DMS79 treated with DMSO at 0.1 percent for 48 hours (cell line): ENCODE results near the gene CFL1.
"Not testable (repeated sequence)": the region's sequence is repeated elsewhere in the genome, so short reads cannot be mapped to it uniquely, and the experiment has no call there.

Experiments used
- DNase-seq: peaks from one replicate; lab custom pipeline; 2025; lab: John Stamatoyannopoulos, UW

The CFL1 gene

DNA sequence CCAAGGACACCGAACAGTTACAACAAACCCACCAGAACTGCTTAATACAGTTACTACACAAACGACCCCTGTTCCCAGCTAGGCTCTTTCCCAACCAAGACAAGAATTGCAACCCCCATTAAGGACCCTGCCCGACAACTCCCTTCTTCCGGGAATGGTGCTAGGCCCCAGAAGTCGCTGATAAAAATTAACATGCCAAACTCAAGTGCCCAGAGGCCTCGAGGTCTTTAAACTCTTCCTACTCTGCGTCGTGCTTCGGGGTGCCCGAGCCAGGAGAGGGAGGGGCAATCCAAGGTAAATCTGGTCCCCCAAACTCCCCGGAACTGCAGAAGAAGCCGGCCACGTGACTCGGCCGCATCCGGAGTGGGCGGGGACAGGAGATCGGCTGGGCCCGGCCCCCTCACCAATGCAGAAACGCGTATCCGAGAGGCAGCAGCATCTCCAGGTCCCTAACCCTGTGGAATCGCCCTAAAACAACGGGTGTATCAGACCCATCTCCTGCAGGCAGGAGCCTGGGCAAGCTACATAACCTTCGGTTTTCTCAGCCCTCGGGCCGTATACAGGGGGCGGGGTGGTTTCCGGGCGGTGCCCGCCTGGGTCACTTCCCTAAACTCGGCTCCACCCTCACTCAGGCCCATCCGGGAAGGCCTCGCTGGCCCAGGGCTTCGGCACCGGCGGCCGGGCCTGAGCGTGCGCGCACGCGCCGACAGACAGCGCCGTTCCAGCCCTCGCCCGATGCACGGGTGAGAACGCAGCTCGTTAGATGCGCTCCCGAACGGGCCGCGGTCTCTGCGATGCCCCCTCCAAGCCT is 1.1 kb downstream of the CFL1 start:
- DNase-seq: peak; percentile 24

DNA sequence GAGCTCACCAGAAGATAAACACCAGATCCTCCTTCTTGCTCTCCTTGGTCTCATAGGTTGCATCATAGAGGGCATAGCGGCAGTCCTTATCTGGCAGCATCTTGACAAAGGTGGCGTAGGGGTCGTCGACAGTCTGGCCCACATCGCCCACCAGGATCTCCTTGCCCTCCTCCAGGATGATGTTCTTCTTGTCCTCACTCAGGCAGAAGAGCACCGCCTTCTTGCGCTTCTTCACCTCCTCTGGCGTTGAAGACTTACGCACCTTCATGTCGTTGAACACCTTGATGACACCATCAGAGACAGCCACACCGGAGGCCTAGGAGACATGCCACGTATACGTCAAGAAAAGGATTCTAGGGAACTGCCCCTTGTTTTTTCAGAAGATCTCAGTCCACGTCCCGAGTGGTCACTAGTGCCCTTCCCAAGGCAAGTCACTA is 2.0 kb downstream of the CFL1 start:
- no peak for DNase-seq

DNA sequence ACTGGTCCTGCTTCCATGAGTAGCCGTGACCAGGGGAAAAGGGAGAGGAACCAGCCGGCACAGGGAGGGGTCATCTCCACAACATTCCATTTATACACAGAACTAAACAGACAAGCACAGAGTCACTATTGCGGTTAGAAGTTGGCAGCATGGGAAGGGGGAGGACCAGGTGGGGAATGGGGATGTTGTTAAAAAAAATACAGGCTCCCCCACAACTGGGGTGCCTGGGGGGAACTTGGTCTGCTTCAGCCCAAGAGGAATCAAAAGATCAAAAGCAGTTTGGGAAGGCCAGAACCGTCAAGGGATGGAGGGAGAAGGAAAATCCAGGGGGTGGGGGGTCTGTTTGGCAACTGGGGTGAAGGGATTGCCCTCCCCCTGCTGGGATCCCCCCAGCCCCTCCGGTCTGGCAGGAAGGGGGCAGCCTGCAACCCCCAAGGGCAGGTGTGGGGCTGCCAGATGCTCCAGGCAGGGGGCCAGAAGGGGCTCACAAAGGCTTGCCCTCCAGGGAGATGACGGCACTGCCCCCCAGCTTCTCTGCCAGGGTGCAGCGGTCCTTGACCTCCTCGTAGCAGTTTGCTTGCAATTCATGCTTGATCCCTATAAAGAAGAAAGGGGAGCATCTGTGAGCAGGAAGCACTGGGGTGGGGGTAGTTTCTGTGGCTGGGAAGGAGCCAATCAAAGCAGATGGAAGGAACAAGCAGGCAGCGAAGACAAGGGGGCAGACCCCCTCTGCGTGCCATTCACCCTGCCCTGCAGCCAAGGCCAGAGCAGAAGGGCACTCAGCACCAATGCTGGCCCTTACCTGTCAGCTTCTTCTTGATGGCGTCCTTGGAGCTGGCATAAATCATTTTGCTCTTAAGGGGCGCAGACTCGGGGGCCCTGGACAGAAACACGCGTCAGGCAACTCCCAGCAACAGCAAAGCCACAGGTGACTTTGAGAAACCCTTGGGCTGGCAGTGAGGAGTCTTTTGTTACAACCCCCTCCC is 2.8 kb downstream of the CFL1 start:
- no peak for DNase-seq

DNA sequence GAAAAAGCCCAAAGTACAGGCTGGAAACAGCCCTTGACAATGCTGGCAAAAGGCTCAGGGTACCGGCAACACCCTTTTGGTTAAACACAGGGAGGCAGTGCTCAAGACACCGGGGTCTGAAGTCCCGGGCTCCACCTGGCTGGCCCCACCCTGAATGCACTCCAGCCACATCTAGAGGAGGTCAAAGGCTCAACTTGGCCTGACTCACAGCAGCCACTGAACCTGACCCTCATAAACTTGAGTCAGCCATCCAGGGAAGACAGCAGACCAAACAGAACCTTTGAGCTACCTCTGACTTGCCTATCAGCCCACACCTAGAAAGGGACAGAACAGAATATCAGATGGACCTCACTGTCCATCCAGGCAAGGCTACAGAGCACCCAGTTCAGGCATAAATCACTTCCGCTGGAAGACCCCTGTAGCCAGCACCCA is 3.8 kb downstream of the CFL1 start:
- no peak for DNase-seq

DNA sequence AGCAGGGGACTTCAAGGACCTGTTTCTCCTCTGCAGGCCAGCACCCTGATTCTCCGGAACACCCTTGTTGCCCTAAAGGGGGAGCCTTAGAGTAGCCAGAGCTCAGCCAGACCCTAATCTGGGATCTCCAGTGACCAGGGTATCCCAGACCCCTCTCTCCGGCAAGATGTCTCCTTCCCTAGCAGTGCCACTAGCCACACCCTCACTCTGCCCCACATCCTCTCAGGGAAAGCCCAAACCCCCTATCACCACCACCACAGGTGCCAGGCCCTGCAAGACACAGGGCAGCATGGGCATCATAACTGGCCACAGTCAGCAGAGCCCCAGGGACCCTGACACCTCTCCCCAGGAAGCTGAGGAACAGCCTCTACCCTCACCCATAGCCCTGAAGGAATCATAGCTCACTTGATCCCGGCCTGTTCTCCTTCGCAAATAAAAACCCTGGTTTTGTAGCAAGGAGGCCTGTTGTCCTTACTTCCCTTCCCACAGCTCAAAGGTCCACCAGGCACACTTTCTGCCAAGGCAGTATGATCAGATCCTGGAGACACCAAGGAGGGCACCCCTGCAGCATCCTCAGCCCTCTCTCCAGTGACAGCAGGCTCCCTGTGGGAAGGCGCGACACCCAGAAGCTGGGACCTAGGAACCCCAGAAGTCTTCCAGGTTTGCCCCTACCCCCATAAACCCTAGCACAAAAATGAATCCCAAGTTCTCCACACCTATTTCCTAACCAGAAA is 4.6 kb downstream of the CFL1 start:
- DNase-seq: no peak

DNA sequence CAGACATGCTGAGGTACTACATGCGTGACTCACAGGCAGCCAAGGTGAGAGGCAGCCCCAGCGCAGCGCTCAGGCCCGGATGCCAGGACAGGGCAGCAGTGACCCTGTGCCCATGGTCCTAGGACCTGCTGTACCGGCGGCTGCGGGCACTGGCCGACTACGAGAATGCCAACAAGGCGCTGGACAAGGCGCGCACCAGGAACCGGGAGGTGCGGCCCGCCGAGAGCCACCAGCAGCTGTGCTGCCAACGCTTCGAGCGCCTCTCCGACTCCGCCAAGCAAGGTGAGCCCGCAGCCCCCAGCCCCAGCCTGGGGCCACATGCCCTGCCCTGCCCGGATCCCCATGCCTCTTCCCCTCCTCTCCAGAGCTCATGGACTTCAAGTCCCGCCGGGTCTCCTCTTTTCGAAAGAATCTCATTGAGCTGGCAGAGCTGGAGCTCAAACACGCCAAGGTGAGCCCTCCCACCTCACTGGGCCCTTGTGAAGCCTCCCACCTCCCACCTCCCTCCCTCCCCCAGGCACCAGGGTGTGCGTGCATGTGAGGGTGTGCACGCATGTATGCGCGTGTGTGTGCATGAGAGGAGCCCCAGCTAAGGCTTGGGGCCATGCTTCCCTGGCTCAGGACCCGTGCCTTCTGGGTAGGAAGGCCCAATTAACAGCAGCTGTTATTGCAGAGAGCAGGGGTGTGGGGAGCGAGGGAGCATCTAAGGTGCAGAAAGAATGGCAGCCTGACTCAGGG is 5.3 kb downstream of the CFL1 start:
- no peak for DNase-seq

DNA sequence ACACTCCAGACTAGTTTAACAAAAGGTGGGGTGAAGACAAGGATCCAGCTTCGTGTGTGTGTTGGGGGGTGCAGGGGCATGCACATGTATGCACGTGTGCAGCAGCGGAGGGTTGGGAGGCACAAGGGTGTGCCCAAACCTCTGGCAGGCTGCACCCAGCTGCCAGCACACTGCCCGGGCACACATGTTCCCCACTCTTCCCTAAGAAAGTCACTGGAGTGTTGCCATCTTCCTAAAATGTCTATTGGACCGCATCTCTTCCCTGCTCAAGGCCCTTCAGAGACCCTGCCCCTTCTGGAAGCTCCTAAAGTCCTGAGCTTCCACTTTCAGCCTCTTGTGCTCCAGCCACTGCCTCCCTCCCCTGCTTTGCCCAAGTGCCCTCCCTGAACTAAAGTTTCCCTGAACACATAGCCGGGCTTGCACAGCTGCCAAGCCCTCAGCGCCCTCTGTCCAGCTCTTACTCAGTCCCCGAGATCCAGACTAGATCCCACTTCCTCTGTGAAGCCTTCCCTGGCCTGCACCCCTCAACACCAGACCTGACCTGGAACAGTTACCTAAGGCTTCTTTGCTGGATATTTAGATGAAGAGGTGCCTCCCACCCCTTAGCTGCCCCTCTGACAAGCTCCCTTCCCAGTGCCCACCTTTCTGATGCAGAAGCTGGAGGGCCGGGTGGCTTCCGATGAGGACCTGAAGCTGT is 6.0 kb downstream of the CFL1 start:
- no peak for DNase-seq

DNA sequence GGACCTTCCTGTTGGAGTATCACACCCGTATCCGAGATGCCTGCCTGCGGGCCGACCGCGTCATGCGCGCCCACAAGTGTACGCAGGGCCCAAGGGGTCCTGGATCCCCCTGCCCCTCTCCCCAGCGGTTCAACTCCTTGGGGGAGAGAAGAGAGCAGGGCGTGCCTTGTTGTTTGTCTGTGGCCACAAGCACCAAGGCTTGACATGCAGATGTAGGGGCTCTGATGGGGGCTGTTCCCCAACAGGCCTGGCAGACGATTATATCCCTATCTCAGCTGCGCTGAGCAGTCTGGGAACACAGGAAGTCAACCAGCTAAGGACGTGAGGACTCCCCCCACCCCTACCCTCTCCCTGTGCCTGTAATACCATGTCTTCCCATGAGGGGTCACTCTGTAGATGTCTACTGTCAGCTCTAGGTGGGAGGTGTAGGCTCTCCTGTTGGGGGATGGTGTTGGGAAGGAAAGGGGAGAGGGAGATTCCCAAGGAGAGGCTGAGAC is 6.8 kb downstream of the CFL1 start:
- no peak for DNase-seq

DNA sequence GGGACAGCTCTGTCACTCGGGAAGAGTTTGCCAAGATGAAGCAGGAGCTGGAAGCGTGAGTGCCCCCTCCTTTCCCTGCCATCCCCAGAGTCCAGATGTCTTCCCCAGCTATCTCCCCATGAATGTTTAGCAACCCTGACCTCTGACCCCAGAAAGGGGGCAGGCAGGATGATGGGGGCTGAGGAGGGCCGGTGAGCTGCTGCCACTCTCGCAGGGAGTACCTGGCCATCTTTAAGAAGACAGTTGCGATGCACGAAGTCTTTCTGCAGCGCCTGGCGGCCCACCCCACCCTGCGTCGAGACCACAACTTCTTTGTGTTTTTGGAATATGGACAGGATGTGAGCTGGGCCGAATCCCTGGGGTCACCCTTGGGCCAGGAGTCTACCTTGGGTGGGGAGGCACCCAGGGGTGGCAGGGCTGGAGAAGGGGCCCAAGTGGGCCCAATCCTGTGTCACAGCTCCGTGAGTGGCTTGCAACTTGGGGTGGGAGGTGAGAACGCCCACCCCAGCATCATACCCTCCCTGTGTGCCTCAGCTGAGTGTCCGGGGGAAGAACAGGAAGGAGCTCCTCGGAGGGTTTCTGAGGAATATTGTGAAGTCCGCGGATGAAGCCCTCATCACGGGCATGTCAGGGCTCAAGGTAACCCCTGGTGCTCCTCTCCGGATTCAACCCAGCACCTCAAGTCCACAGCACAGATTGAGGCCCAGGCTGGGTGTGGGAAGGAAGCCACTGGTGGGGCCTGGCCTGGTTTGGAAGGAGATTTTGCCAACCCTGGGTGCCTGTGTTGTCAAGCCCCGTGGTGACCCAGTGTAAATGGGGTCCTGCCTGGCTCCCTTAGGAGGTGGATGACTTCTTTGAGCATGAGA is 7.5 kb downstream of the CFL1 start:
- no peak for DNase-seq

DNA sequence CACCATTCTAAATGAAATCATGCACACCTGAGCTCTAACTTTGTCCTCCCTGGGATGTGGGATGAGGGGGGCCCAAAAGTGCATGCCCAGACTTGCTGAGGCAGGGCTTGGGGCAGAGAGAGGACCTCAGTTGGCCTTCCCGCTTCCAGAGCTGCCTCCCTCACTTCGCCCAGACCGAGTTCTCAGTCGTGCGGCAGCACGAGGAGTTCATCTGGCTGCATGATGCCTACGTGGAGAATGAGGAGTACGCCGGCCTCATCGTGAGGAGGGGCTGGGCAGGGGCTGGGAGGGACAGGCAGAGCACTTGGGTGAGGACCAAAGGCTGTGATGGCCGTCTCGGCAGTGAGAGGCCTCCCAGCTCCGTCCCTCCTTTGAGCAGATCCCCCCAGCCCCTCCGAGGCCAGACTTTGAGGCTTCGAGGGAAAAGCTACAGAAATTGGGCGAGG is 8.2 kb downstream of the CFL1 start:
- DNase-seq: no peak

DNA sequence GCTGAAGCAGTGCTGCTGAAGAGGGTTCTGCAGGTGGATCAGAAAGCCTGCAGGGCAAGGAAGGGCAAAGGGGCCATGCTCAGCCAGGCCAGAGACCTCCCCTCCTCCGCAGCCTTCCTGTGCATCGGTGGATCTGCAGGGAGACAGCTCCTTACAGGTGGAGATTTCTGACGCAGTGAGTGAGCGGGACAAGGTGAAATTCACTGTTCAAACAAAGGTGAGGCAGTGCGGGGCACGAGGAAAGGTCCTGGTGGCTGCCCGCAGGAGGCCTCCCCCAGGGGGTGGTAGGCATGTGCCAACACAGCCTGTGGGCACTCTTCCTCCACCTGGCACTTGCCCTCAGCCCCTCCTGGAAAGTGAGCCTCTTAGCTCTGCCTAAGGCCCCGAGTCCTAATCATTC is 8.6 kb downstream of the CFL1 start:
- DNase-seq: no peak

DNA sequence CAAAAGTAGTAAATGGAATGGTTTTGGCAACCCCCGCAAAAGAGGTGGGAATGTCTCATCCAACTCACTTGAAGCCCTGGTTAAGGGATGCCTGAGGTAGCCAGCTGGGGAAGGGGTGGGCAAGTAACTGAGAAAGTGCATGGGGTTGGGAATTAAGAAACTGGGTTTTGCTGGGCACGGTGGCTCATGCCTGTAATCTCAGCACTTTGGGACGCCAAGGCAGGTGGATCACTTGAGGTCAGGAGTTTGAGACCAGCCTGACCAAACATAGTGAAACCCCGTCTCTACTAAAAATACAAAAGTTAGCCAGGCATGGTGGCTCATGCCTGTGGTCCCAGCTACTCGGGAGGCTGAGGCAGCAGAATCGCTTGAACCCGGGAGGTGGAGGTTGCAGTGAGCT is 9.3 kb downstream of the CFL1 start:
- not testable (repeated sequence) for DNase-seq

DNA sequence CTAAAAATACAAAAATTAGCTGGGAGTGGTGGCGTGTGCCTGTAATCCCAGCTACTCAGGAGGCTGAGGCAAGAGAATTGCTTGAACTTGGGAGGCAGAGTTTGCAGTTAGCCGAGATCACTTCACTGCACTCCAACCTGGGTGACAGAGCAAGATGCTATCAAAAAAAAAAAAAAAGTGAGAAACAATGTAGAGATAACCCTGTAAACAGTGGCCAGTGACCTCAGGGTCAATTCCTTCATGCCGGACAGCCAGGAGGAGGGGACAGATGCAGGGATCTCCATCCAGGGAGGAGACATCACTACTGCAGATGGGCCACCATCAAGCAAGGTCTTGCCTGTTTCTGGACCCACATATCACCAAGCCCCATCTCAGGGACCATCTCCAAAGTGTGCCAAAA is 10.2 kb downstream of the CFL1 start:
- DNase-seq: no peak

DNA sequence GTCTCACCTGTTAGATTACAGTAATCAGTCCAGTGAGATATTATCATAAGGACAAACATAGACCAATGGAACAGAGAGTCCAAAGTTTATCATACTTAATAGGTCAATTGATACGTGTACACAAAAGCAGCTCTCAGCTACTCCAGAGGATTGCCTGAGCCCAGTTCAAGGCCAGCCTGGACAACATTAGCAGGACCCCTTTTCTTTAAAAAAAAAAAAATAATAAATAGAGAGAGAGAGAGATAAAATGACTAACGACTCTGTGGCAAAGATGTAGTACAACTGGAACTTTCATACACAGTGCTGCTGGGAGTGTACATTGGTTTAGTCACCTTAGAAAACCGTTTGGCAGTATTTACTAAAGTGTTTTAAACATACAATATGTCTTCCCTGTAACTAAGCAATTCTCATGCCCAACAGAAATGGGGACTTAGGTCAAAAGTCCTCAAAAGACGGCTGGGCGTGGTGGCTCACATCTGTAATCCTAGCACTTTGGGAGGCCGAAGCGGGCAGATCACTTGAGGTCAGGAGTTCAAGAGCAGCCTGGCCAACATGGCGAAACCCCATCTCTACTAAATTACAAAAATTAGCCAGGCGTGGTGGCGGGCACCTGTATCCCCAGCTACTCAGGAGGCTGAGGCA is 13.6 kb downstream of the CFL1 start:
- DNase-seq: no peak

DNA sequence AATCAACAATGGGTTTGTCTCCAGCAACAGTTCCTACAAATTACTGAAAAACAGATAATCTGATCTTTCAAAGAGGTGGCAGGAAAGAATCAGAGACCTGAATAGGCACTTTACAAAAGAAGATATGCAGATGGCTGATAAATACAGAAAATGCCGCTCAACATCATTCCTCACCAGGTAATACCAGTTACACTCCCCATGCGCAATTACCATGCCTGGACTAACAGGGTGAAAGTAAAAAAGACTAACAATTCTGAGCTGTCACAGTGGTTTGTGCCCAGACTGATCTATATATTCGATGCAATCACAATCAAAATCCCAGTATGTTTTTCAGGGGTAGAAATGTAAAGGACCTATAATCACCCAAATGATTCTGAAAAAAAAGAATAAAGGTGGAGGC is 14.2 kb downstream of the CFL1 start:
- DNase-seq: no peak

DNA sequence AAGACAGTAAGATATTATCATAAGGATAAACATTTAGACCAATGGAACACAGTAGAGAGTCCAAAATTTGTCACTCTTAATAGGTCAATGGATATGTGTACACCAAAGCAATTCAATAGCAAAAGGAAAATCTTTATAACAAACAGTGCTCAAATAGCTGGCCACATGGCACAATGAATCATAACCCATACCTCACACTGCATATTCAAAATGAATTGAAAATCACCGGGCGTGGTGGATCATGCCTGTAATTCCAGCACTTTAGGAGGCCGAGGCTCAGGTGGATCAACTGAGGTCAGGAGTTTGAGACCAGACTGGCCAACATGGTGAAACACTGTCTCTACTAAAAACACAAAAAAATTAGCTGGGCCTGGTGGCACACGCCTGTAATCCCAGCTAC is 15.8 kb downstream of the CFL1 start:
- DNase-seq: no peak

DNA sequence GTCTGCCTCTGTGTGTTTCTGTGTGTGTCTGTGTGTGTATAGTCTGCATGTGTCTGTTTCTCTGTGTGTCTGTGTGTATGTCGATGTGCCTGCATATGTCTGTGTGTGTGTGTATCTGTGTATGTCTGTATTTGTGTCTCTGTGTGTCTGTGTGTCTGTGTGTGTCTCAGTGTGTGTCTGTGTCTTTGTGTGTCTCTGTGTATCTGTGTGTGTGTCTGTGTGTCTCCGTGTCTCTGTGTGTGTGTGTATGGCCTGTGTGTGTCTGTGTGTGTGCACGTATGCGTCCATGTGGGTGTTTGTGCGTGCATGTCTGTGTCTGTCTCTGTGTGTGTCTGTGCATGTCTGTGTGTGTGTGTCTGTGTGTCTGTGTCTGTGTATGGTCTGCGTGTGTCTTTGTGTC is 23.8 kb downstream of the CFL1 start:
- DNase-seq: no peak

DNA sequence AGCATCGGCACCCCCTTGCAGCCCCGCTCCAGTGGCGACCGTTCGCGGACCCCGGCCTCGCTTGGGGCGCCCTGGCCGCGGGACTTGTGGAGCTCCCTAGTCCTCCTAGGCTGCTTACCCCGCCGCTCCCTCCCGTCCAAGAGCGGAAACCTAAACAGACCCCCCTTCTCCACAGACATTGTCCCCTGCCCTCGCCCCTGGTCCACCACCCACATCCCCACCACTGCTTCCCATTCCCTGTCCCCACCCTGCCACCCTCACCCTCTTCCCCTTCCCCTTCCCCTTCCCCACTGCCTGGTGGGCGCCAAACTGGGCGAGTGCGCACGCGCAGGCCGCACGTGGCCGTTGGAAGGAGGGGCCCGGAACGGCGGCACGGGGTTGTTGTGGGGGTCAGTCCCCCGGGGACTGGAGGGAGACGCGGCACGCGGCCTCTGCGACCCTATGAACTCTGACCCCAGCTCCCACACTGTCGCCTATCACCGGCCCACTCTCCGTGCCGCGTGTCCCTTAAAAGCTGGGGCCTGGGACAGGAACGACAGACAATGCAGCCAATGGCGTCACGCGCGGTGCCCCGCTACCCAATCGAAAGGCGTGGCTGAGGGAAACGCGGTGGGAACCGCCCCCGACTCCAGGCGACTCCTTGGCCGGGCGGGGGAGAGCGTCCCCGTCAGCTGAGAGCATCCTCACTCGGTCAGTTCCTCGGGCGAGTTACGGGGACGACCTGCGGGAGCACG is 24.5 kb downstream of the CFL1 start, which contains the start of gene SNX32:
Gene SNX32 (plus strand): TSS at position 667 of the 734 bp plus-strand sequence. CDS start 103 bp downstream, outside the sequence.
- peak; percentile 92 for DNase-seq
